GM12872 (cell line): ENCODE results near the gene CEPT1.

Source experiments
- TF ChIP-seq, protein P1 (sequence below): IDR thresholded peaks from 3 replicates; pipeline ENCODE4 v1.5.1; 2011; ENCODE audit warnings: low read depth, mild to moderate bottlenecking, low read length, moderate library complexity; ENCODE audit not compliant: insufficient read depth

The CEPT1 gene

DNA sequence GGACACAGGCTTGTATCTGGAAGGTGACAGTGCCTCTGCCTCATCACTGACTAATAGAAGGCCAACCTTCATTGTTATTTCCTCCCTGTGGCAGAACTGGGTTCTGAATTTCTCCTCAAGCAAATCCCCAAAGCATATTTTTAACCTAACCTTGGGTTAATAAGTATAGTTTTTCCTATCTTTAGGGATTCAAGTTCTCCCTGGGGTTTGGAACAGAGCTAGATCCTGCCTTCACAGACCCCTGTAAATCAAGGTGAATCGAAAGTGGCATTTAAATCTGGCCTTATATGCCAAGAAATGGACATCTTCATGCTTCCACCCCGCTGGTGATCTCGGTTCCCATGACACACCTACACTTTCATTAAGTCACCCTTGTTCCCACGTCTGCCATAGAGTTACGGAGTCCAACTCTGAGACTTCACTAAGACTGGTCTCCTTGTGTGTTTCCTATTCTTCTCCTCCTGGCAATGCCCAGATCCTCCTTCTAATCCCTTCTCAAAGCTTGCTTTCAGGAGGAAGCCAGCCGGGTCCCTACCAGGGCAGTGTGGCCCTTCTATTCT, 83.2 kb downstream of the CEPT1 start:
- TF ChIP-seq, protein P1, sequence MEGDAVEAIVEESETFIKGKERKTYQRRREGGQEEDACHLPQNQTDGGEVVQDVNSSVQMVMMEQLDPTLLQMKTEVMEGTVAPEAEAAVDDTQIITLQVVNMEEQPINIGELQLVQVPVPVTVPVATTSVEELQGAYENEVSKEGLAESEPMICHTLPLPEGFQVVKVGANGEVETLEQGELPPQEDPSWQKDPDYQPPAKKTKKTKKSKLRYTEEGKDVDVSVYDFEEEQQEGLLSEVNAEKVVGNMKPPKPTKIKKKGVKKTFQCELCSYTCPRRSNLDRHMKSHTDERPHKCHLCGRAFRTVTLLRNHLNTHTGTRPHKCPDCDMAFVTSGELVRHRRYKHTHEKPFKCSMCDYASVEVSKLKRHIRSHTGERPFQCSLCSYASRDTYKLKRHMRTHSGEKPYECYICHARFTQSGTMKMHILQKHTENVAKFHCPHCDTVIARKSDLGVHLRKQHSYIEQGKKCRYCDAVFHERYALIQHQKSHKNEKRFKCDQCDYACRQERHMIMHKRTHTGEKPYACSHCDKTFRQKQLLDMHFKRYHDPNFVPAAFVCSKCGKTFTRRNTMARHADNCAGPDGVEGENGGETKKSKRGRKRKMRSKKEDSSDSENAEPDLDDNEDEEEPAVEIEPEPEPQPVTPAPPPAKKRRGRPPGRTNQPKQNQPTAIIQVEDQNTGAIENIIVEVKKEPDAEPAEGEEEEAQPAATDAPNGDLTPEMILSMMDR = no peak

- TF ChIP-seq, protein P1 = no peak
Measured at GRCh38 chr1:111225091-111225490, 85.1 kb downstream of the CEPT1 start.

GRCh38 chr1:111225717-111226400, 85.8 kb downstream of the CEPT1 start:
- TF ChIP-seq, protein P1 = no peak

- TF ChIP-seq, protein P1 = no peak
Measured at GRCh38 chr1:111227434-111227833, 87.4 kb downstream of the CEPT1 start, which contains the start of gene CHI3L2. TSS of gene CHI3L2 (plus strand) at chr1:111227713. CDS start at chr1:111227730, 17 bp downstream.

GRCh38 chr1:111227851-111228747, 88.1 kb downstream of the CEPT1 start:
- TF ChIP-seq, protein P1 = no peak

- TF ChIP-seq, protein P1 = no peak
Measured at GRCh38 chr1:111228748-111229126, 88.7 kb downstream of the CEPT1 start.

DNA sequence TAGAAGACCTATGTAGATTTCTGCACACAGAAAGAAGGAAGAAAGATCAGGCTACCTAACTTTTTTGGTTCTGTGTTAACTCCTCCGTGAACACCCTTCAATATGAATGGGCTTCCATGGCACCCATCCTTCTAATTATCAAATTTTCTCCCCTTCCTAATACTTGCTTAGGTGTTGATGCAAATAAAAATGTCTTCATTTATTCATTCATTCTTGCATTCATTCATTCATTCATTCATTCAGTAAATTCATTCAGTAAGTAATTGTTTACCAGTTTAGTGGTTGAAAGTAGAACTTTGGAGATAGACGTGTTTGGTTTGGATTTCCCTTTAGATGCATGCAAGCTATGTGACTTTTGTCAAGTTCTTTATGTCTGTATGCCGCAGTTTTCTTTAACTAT, 92.1 kb downstream of the CEPT1 start:
- TF ChIP-seq, protein P1 = no peak
